Transverse colon (tissue), 4 donors: ENCODE results near the gene ARHGEF35. TPM values are rescaled to one million over a fixed set of nuclear protein-coding genes. Genes with fewer than 3 reads are reported as not detected.
"Not testable (repeated sequence)": the region's sequence is repeated elsewhere in the genome, so short reads cannot be mapped to it uniquely, and the experiment has no call there.

ENCODE experiments used
- DNase-seq: peaks from one replicate; pipeline ENCODE4 v3.0.0-alpha.2; 2019
- H3K27ac ChIP-seq, 4 donors: fragments of 200-600 bp; sonication (generic); 2 replicates each; pipeline ENCODE4 v1.5.1; 2016 to 2018; ENCODE audit warnings: inconsistent platforms in 4 of 4
- H3K27me3 ChIP-seq: fragments of 200-600 bp; sonication (generic); 2 replicates; pipeline ENCODE4 v1.5.1; 2017; ENCODE audit warnings: inconsistent platforms
- H3K36me3 ChIP-seq, 4 donors: fragments of 200-600 bp; sonication (generic); 2 replicates each; pipeline ENCODE4 v1.5.1; 2017 to 2019; ENCODE audit warnings: inconsistent platforms in 4 of 4
- H3K4me1 ChIP-seq, 4 donors: fragments of 200-600 bp; sonication (generic); 2 replicates each; pipeline ENCODE4 v1.5.1; 2017 to 2020; ENCODE audit warnings: inconsistent platforms in 4 of 4
- H3K4me3 ChIP-seq, 4 donors: fragments of 200-600 bp; sonication (generic); 1 replicate in 1 of 4; 2 replicates in 3 of 4; pipeline versions ENCODE4 v1.5.1 to v1.6.1; 2017 to 2019; ENCODE audit warnings: inconsistent platforms in 4 of 4
- H3K9me3 ChIP-seq, 2 donors: fragments of 200-600 bp; sonication (generic); 2 replicates each; pipeline ENCODE4 v1.5.1; 2017 to 2019; ENCODE audit warnings: inconsistent platforms in 2 of 2
- WGBS, 2 donors: methylation state at CpG; one replicate each; pipeline ENCODE4 v1.1.5; 2018; ENCODE audit warnings: low coverage in 1 of 2; 5-methylcytosine and 5-hydroxymethylcytosine counted together
- in situ Hi-C, 4 donors: fragments of 200-750 bp; cut with MboI; loops; one replicate each; pipeline versions ENCODE4 v1.15.0 to v1.15.1; 2017; ENCODE audit warnings: low sequenced_read_pairs in 3 of 4, low pct_ligation_motif_present in 1 of 4, low pct_unique_long_range_greater_than_20kb in 1 of 4
- intact Hi-C: fragments of 100-400 bp; cut with DNase I; formaldehyde crosslinking; loops from one replicate; pipeline ENCODE4 v1.15.1; 2023; ENCODE audit warnings: low total_unique reads
- total RNA-seq, 4 donors: library from RNA; depleted of rRNA; stranded (reverse); fragments of >200 nt; gene quantifications; one replicate each; pipeline ENCODE4 v1.1.0, GENCODE V29; 2016

ARHGEF35 gene
- 10 to 100 TPM in 3 of 4 donors, 1 to 10 TPM in 1; 4.6 to 29.1 (median 26.3) TPM for total RNA-seq

DNA sequence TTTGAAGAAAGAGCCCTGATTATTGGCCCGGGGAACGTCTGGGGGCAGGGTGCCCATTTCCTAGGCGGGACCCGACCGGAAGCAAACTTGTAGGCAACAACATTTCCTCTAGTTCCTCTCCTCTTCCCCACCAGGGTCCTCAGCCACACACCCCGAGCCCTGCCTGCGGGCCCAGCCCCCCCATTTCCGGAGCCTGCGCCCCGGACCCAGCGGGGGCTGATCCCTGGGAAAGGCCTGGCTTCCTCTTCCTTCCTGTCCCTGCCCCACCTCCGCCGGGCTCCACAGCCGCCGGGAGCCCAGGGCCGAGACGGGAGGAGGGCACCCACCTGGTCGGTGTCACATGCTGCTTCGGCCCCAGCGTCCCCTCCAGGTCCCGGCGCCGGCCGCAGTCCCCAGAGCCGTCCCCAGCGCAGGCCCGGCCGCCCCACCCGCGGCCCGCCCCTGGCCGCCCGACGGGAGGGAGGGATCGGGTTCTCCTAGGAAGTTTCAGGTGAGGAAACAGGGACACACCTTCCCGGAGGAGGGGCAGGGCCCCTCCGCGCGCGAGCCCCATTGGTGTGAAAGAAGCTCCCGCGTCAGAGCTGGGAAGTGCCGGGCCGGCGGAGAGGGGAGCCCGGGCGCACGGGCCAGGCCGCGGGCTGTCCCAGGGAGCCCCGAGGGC is at the start of gene ARHGEF35:
TSS of gene ARHGEF35 (minus strand) at position 622 of the 661 bp plus-strand sequence. CDS start 7,450 bp downstream, outside the sequence.
- in situ Hi-C loops, H3K9me3 ChIP-seq, intact Hi-C loops, DNase-seq, H3K27ac ChIP-seq, H3K4me1 ChIP-seq, H3K27me3 ChIP-seq, H3K4me3 ChIP-seq, H3K36me3 ChIP-seq: not testable (repeated sequence)
- WGBS, 2 donors: no CpG with 5 or more reads among the region's 51 CpGs

DNA sequence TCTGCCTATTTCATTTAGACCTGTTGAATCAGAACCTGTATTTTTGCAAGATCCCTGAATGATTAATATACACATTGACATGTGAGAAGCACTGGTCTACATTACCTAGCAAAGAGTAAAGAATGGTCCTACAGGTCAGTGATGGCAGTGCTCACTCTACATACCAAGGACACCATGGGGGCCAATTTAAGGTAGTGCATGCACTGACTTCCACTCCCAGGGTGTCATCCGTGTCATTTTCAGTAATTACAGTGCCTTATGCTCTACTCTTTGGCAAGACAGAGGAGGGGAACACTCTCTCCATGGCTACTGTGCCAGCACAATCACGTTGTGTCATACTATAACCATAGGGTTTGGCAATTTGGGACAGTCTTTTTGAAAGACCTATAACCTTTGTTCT is 49.7 kb upstream of the ARHGEF35 start:
- DNase-seq, intact Hi-C loops, in situ Hi-C loops, H3K9me3 ChIP-seq, H3K27ac ChIP-seq, H3K4me1 ChIP-seq, H3K27me3 ChIP-seq, H3K36me3 ChIP-seq, H3K4me3 ChIP-seq: not testable (repeated sequence)
- no CpG with 5 or more reads among the region's 2 CpGs for WGBS, 2 donors

DNA sequence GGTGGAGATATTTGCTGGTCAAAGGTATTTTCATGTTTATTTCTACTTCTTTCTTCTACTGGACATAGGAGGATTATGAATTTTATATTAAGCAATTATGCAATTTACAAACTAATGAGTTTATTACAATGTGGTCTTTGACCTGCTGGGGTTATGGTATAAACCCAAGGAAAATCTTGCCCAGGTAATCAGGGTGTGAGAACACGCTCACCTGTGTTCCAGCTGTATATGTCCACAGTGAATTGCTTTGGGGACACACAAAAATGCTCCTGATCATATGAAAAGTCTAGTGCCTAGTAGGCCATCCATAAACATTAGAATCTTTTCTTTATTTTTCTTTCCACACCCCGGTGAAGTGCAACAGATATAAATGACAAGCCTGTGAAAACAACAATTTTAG is 43.7 kb upstream of the ARHGEF35 start, which contains the start of gene OR2A42:
TSS of gene OR2A42 (minus strand) at position 241 of the 400 bp plus-strand sequence. CDS start 6,762 bp downstream, outside the sequence.
- H3K4me1 ChIP-seq, intact Hi-C loops, DNase-seq, H3K27me3 ChIP-seq, H3K4me3 ChIP-seq, H3K9me3 ChIP-seq, in situ Hi-C loops, H3K27ac ChIP-seq, H3K36me3 ChIP-seq: not testable (repeated sequence)
- 85% methylated on average over 1 of the region's 2 CpGs; no CpG with 5 or more reads in 1 of the 2 donors for WGBS, 2 donors

DNA sequence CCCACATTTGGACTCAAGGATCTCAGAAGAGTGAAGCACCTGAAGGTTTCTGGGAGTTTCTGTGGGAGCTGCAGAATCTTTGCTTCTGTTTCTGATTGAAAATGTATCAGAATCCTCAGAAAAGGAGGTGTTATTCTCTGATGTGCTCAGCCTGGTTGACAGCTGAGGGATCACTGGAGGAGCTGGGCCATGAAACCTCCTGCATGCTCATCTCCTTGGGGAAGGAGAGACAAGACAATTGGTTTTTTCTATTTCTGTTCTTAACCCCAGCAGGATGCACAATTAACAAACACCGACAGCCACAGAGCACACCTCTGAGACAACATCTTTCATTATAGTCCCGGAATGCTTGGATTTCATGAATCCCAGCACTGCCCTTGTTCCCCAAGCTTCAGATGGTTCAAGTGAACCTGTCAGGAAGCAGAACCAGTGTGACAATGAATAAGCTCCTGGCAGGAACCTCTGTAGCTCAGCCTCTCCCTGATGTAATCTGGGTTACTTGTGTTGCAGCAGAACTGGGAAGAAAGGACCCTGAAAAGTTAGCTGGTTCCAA is 43.0 kb upstream of the ARHGEF35 start:
- H3K27me3 ChIP-seq, H3K9me3 ChIP-seq, intact Hi-C loops, in situ Hi-C loops, H3K4me3 ChIP-seq, DNase-seq, H3K27ac ChIP-seq, H3K4me1 ChIP-seq, H3K36me3 ChIP-seq: not testable (repeated sequence)
- 96% methylated on average over 2 of the region's 2 CpGs; no CpG with 5 or more reads in 1 of the 2 donors for WGBS, 2 donors

DNA sequence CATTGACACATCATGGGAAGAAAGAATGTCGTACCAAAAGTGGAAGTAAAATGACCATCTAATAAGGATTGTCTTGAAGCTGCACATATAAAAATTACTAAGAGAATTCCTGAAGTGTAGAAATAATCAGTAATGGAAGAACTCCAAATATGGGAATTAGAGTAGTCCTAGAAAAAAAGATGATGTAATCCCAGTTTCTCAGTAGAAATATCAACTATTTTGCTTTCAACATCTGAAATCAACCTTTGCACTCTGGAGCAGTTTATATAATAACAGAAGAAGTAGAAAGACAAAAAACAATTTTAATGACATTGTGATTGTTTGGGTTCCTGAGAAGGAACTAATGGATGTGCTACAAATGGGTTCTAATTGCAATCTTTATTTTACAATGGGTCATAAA is 37.4 kb upstream of the ARHGEF35 start:
- H3K27me3 ChIP-seq, H3K9me3 ChIP-seq, in situ Hi-C loops, H3K4me1 ChIP-seq, H3K27ac ChIP-seq, H3K4me3 ChIP-seq, H3K36me3 ChIP-seq, DNase-seq, intact Hi-C loops: not testable (repeated sequence)
- WGBS, 2 donors: 95% methylated on average over 1 of the region's 1 CpG; no CpG with 5 or more reads in 1 of the 2 donors

DNA sequence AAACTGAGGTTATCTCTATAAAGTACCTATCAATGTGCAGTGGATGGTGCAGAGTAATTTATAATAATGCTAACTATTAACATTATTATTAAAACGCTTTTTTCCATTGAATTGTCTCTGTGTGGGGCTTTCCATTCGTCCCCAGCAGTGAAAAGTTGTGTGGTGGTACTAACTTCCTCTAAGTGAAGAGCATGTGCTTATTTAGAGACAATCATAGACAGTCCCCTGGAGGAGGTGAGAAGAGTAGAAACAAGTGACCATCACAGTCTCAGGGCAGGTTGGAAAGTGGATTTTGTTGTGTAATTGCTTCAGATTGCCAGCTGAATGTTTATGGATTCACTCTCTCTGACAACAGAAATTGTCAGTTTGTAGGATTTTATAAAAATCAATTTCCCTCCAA is 35.4 kb upstream of the ARHGEF35 start:
- H3K9me3 ChIP-seq, in situ Hi-C loops, H3K4me3 ChIP-seq, H3K27me3 ChIP-seq, H3K36me3 ChIP-seq, H3K4me1 ChIP-seq, intact Hi-C loops, H3K27ac ChIP-seq, DNase-seq: not testable (repeated sequence)
- WGBS, 2 donors: no CpG with 5 or more reads among the region's 2 CpGs

DNA sequence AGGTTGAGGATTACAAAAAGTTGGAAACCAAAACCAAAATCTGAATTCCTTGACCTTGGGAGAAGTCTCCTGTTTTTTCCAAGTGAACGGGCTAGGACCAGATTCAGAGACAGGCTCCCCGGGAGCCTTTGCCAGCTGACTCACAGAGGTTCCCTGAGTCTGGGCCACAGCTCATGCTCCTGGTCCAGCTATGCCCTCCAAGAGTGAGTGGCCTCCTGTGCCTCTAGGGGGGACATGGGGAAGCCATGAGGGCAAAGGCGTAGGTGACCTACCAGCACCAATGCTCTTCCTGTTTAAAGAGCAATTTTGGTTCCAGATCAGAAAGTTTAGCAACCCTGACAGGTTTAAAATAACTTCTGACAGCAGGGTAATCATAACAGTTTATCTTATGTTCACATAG is 33.2 kb upstream of the ARHGEF35 start:
- H3K4me3 ChIP-seq, H3K27ac ChIP-seq, intact Hi-C loops, H3K4me1 ChIP-seq, H3K27me3 ChIP-seq, in situ Hi-C loops, H3K9me3 ChIP-seq, DNase-seq, H3K36me3 ChIP-seq: not testable (repeated sequence)
- WGBS, 2 donors: 92% methylated on average over 1 of the region's 3 CpGs; no CpG with 5 or more reads in 1 of the 2 donors

DNA sequence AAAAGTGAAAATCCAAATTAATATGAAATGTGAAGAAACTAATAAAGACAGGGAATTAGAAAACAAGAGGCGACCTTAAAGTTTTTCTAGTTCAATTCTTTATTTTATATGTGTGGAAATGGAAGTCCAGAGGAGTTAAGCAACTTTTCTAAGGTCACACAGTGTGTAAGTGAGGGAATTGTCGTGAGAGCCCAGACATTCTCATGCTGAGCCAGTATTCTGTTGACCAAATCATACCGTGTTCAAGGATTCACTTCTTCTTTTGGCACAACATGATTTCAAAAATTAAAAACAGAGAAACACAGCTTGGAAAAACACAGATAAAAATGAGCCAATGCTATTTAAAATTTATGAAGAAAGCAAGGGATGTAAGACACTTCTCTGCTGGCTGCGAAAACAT is 31.2 kb upstream of the ARHGEF35 start:
- H3K4me1 ChIP-seq, H3K4me3 ChIP-seq, H3K36me3 ChIP-seq, DNase-seq, H3K9me3 ChIP-seq, H3K27me3 ChIP-seq, H3K27ac ChIP-seq, intact Hi-C loops, in situ Hi-C loops: not testable (repeated sequence)
- 73 to 85% methylated on average over 2 to 3 of the region's 4 CpGs for WGBS, 2 donors

DNA sequence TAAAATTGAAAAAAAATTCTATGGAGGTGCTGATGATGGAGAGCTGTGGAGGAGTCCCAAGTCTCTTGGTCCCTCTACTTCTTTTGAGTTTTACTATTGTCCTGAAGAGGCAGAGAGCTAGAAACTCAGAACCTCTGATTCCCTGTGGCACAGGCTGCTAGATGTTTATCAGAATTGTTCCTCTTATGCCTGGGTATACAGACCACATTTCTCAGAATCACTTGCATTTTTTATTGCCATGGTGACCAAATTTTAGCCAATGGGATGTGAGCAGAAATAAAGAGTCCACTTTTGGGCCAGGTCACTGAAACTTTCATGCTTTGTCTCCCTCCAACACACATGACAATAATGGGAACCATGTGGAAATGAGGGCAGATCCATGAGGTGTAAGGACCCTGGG is 28.0 kb upstream of the ARHGEF35 start:
- intact Hi-C loops, H3K9me3 ChIP-seq, DNase-seq, H3K27me3 ChIP-seq, in situ Hi-C loops, H3K4me3 ChIP-seq, H3K36me3 ChIP-seq, H3K4me1 ChIP-seq, H3K27ac ChIP-seq: not testable (repeated sequence)

DNA sequence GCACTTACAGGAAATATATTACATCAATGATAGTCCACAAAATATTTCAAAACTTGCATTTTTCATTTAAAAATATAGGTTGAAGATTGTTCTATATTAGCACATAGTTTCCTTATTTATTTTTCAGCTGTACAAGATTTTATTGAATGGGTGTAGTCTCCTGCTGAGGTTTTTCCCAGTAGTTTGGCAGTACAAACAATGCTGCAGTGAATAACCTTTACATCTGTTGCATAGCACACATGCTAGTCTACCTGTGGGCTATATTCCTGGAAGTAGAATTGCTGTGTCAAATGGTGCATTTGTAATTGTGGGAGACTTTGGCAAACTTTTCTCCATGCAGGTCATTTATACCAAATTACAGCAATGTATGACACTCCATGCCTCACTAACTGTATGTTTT is 24.9 kb upstream of the ARHGEF35 start:
- H3K27me3 ChIP-seq, H3K4me1 ChIP-seq, in situ Hi-C loops, H3K9me3 ChIP-seq, DNase-seq, H3K4me3 ChIP-seq, H3K27ac ChIP-seq, intact Hi-C loops, H3K36me3 ChIP-seq: not testable (repeated sequence)

DNA sequence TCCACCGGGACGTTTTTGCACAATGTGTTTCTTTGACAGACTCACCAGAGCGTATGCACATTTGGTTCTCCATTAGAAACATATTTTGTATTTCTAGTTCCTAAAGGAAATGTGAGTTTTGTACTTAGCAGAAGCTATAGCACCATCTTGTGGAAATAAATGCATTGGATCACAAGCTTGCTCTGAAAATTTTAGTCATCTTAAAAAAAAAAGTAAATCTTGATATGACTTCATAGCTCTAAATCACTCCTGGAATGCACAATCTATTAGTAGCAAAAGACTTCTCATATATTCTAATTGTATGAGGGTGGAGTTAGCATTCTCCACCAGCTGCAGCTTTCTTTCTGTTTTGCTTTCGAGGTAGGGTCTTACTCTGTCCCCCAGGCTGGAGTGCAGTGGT is 23.5 kb upstream of the ARHGEF35 start:
- no CpG with 5 or more reads among the region's 4 CpGs for WGBS, 2 donors
- H3K4me3 ChIP-seq, intact Hi-C loops, H3K9me3 ChIP-seq, H3K27me3 ChIP-seq, H3K4me1 ChIP-seq, in situ Hi-C loops, DNase-seq, H3K36me3 ChIP-seq, H3K27ac ChIP-seq: not testable (repeated sequence)
